Fibroblast of skin of right biceps (primary cell): ENCODE results near the gene STRC.
"Not testable (repeated sequence)": the region's sequence is repeated elsewhere in the genome, so short reads cannot be mapped to it uniquely, and the experiment has no call there.

Experiments used
- DNase-seq: peaks from one replicate; pipeline ENCODE4 v3.0.0-alpha.2; 2013

Gene STRC

GRCh38 chr15:43618700-43619099 lies at the start of gene STRC:
STRC (minus strand) TSS chr15:43618800; CDS start chr15:43618722, 78 bp downstream.
- not testable (repeated sequence) for DNase-seq

GRCh38 chr15:43666177-43666576 lies 47.6 kb upstream of the STRC start:
- not testable (repeated sequence) for DNase-seq

DNA sequence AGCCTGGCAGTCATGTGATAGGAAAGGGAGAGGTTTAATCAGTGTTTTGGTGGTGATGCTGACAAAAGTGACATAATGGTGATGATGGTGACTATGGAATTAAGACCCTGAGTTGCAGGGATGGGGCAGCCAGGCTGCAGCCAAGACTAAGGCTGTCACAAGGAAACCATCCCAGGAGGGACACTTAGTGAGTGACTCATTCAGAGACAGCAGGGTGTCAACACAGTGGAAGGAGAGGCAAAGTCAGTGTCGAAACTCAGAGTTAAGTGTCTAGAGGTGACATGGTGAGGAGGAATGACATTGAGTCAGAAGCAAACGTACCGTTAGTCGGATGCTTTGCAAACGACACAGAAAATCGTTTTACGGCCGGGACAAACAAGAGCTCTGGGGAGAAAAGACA lies 44.7 kb upstream of the STRC start:
- not testable (repeated sequence) for DNase-seq

- DNase-seq = not testable (repeated sequence)
Observed at GRCh38 chr15:43662293-43662692, 43.7 kb upstream of the STRC start.

DNA sequence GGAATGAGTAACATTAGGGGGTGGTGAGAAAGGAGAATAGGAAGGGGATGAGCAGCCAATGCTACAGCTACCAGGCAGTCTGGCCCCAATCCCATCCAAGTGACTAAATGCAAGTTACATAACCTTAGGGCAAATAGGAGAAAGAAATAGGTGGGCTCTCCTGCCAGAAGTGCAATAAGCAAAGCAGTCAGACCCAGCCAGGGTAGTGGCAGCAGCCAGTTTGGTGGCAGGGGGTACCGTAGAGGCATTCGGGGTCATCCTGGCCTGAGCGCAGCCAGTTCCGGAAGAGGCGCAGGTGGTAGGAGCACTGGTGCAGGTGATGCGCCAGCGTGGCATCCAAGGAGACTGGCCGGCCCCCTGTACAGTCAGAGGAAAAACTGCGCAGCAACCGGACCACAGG lies 41.1 kb upstream of the STRC start:
- DNase-seq = not testable (repeated sequence)

DNA sequence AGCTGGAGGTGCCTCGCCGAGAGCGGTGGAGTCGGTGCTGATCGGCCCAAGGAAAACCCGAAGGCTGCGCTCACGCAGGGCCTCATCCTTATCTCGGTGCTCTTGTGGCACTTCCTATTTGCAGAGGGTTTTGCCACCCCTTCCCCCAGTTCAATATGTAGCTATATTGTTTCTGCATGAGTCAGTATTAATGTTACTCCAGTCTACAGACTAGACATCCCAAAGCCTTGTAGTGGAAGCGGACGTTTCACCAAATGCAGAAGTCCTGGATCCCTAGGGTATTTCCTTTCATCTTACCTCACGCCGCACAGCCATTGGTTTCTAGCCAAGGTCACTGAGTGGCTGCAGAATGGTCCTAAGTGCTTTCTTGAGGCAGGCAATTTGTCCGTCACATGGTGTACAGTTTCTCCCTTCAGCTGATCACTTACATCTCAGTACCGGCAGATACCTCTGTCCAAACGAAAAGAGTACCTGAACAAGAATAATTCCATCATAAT lies 30.9 kb upstream of the STRC start:
- not testable (repeated sequence) for DNase-seq

DNA sequence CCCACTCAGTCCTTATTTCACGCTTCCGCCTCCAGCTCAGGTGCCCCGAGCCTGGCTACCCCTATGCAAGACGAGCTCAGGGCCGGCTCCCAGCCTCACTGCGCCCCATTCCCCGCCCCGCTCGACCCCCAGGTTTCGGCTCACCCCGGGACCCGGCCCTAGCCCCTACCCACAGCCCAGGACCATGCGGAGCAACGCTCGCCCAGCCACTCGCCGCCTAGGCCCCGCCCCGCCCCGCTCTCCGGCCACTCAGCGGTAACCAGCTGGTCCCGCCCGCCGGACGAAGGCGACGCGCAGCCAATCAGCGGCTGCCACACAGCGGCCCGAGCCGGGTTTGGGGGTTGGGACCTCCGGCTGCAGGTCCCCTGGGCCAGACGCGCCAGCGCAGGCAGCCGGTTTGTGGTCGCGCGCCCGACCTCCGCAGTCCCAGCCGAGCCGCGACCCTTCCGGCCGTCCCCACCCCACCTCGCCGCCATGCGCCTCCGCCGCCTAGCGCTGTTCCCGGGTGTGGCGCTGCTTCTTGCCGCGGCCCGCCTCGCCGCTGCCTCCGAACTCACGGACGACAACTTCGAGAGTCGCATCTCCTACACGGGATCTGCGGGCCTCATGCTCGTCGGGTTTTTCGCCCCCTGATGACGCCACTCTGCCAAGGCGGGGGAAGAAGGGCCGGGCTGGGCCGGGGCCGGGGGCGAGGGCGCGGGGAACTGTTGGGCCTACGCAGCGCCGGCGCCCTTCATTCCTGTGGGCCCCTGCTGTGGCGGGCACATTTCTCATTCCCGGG lies 30.2 kb upstream of the STRC start, which contains the start of gene CATSPER2:
Gene CATSPER2, minus strand, starts transcription at position 196 of the 781 bp plus-strand sequence. CDS start 783 bp downstream, outside the sequence.
- DNase-seq = no peak

- DNase-seq = not testable (repeated sequence)
Observed at GRCh38 chr15:43638464-43639204, 20.0 kb upstream of the STRC start.

DNA sequence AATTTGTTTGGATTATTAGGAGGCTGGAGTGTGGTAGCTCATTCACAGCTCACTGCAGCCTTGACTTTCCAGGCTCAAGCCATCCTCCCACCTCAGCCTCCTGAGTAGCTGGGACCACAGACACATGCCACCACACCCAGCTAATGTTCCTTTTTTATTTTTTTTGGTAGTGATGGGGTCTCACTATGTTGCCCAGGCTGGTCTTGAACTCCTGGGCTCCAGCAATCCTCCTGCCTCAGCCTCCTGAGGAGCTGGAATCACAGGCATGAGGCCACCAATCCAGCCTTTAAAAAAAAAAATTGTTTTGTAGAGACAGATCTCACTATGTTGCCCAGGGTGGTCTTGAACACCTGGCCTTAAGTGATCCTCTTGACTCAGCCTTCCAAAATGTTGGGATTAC lies 8.3 kb upstream of the STRC start:
- not testable (repeated sequence) for DNase-seq

GRCh38 chr15:43625106-43625505 lies 6.5 kb upstream of the STRC start:
- peak; percentile 30 for DNase-seq

DNA sequence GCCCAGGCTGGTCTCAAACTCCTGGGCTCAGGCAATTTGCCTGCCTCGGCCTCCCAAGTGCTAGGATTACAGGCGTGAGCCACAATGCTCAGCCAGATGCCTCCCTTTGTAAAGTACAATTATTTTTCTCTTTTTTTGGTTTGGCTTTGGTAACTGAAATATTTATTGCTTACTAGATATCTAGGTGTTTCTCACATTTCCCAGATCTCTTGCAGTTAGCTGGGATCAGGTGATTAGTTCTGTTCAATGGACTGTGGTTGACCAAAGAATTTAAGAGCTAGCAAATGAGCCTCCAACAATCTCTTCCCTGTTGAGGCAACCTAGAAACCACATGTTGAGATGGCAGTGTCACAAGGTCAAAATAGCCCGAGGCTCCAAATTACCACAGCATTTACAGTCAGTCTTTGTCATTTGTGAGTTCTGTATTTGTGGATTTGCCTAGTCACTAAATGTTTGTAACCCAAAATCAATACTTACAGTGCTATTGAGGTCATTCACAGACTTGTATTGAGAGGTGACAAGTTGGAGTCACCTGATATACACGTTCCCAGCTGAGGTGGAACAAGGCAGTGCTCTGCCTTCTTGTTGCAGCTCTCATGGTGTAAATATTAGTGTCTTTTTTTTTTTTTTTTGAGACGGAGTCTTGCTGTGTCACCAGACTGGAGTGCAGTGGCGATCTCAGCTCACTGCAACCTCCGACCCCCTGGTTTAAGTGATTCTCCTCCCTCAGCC lies 3.6 kb upstream of the STRC start:
- not testable (repeated sequence) for DNase-seq

GRCh38 chr15:43617750-43618149 lies 850 bp downstream of the STRC start:
- DNase-seq = not testable (repeated sequence)

DNA sequence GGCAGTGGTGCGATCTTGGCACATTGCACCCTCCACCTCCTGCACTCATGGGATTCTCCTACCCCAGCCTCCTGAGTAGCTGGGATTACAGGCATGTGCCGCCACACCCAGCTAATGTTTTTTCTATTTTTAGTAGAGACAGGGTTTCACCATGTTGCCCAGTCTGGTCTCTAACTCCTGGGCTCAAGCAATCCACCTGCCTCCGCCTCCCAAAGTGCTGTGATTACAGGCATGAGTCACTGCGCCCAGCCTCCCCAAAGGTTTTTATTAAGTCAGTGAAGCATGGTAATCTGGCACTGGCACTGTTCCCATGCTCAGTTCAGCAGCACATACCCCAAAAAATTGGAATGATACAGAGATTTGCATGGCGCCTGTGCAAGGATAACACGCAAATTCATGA lies 16.4 kb downstream of the STRC start:
- DNase-seq = not testable (repeated sequence)

DNA sequence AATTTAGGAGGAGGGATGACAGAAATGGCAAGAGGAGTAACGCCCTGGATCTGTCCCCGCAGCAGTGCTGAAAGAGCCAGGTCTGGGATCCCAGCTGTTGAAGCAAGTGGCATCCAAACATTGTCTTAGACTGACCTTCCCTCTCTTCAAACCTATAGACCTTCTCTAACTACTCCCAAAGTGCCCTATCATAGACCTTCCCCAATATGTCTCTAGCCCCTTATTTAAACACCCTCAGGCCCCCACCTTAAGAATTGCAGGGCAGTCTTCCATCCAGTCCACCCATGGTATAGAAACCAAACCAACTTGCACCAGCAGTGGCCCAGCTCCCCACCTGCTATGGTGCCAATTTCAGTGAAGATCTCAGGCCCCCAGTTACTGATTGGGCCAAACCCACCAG lies 18.4 kb downstream of the STRC start:
- DNase-seq = not testable (repeated sequence)

DNA sequence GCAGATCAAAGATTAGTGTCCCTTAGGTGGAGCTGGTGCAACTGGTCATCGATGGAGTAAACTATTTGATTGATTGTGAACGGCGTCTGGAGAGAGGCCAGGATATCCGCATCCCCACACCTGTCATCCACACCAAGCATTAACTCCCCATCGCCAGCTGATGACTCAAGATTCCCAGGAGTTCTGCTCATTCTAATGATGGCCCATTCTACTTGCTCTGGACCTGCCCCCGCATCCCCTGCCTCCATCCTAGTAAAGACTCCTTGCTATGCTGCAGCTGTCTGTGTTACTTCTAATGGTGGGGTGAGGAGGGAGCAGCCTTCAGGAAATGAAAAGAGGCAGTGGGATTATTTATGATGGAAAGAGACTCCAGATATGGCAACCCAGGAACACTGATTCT lies 19.5 kb downstream of the STRC start:
- not testable (repeated sequence) for DNase-seq

DNA sequence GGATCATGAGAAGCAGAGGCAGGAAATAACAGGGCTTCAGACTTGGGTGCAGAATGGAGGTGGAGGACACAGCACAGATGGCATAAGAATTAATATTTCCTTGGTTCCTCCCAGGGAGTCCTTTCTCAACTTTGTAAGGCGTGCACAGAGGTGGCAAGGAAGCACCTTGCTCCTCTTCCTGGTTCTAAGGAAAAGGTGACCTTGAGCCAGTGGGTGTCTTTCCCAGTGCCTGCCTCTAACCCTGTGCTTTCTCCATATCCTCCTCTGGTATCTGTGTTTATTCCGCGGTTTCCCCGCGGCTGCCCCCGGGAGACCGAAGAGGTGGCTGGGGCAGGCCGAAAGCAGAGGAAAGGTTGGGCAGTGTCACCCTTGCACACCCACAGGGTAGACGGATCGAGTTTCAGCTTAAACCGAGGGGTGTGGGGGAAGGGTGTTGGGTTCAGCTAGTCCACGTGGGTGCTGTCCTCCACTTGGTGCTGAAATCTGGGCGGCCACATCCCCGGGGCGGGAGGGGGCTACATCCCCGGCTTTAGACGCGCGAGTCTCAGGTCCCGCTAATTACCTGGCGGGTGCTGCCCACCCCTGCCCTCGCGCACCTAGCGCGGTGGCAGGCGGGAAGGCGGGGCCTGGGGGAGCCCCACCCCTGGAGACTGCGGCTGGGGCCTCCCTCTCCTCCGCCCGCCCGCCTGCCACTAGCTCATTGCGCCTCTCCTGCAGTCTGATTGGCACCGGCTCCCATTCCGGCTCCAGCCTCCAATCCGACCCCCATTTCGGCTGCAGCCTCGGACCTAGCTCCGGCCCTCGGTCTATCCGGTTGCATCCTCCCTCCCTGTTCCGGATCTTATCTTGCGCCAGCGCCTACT lies 25.0 kb downstream of the STRC start, which contains the start of gene CKMT1B:
Gene CKMT1B, plus strand, starts transcription at position 700 of the 863 bp plus-strand sequence. CDS start 192 bp downstream, outside the sequence.
- not testable (repeated sequence) for DNase-seq

GRCh38 chr15:43592841-43593240 lies 25.8 kb downstream of the STRC start:
- DNase-seq = not testable (repeated sequence)

- DNase-seq = not testable (repeated sequence)
Observed at GRCh38 chr15:43589778-43590466, 28.7 kb downstream of the STRC start, which contains the start of gene PPIP5K1. PPIP5K1 (minus strand) TSS chr15:43590208; CDS start chr15:43584504, 5,704 bp downstream.

DNA sequence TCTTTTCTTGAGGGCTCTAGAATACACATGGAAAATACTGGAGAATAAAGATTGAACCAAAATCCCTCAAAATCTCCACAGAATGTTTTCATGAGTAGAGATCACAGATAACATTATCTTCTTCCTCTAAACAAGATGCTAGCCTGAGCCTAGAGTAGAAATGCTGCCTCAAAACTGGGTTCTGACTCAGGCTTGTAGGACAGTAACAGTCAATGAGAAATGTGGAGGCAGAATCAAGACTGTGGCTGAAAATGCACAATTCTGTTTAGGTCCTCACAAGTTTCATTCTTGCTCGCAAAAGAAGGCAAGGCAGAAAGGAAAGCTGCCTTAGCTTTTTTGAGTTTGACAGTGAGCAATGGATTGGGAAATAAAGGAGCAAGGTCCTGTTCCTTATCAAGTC lies 44.0 kb downstream of the STRC start:
- not testable (repeated sequence) for DNase-seq

DNA sequence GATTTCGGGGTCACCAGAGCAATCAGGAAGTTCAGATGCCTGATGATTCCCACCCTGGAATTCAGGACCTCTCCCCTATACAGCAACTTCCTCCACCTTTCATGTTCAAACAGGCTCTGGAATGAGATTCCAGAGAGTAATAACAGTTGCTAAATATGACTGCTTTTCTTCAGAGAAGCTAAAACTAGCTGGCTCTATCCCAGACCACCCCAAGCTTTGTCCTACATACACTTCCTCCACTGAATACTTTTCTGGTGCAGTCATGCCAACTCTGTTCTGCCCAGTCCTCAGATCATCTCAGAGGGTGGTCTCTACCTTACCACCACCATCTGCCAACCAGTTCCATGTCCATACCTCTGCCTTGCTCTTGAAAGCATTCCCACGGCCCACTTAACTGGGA lies 52.0 kb downstream of the STRC start:
- not testable (repeated sequence) for DNase-seq

DNA sequence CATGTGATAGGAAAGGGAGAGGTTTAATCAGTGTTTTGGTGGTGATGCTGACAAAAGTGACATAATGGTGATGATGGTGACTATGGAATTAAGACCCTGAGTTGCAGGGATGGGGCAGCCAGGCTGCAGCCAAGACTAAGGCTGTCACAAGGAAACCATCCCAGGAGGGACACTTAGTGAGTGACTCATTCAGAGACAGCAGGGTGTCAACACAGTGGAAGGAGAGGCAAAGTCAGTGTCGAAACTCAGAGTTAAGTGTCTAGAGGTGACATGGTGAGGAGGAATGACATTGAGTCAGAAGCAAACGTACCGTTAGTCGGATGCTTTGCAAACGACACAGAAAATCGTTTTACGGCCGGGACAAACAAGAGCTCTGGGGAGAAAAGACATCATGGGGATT lies 54.8 kb downstream of the STRC start:
- DNase-seq = not testable (repeated sequence)
